Naive thymus-derived CD4-positive, alpha-beta T cell (primary cell): Measurements from ENCODE around the gene BTD. TPM values are rescaled to one million over a fixed set of nuclear protein-coding genes. Genes with fewer than 3 reads are reported as not detected.

Source experiments
- ATAC-seq: fragments of 150-1000 bp; cut with Tn5 transposase; 2 replicates; pipeline ENCODE4 v1.10.0; 2021; ENCODE audit warnings: mild to moderate bottlenecking, moderate library complexity
- CTCF ChIA-PET: fragments of 350-600 bp; sonication (Branson Sonifier 250); formaldehyde crosslinking; loops from one replicate; lab custom pipeline; 2021; ENCODE audit warnings: antibody characterized with exemption; lab: Charles Lee
- POLR2A ChIA-PET: fragments of 350-600 bp; sonication (Branson Sonifier 250); formaldehyde crosslinking; loops from one replicate; lab custom pipeline; 2021; ENCODE audit warnings: antibody characterized with exemption, inconsistent platforms; lab: Charles Lee
- DNase-seq, 9 donors: peaks; one replicate each; pipeline versions ENCODE4 v3.0.0 to v3.0.0-alpha.2; 2020 to 2022; ENCODE audit warnings: mixed read lengths in 1 of 9
- H3K27ac ChIP-seq: one replicate; pipeline ENCODE4 v1.7.0; 2013; ENCODE audit warnings: mild to moderate bottlenecking, low read depth, low read length, moderate library complexity
- H3K27me3 ChIP-seq, 2 donors: one replicate each; pipeline ENCODE4 v1.7.0; 2013; ENCODE audit warnings: low read length in 2 of 2, mild to moderate bottlenecking in 2 of 2, moderate library complexity in 2 of 2; ENCODE audit not compliant: control insufficient read depth in 2 of 2, insufficient read depth in 2 of 2
- H3K36me3 ChIP-seq, 3 experiments: 1 replicate in 2 of 3; 2 replicates in 1 of 3; pipeline ENCODE4 v1.7.0; 2013; ENCODE audit warnings: low read length in 3 of 3, mild to moderate bottlenecking in 3 of 3, moderate library complexity in 1 of 3; ENCODE audit not compliant: insufficient read depth in 3 of 3, control insufficient read depth in 2 of 3
- H3K4me1 ChIP-seq, 2 donors: one replicate each; pipeline ENCODE4 v1.7.0; 2013; ENCODE audit warnings: low read length in 2 of 2, mild to moderate bottlenecking in 2 of 2, moderate library complexity in 1 of 2; ENCODE audit not compliant: control insufficient read depth in 2 of 2, insufficient read depth in 2 of 2
- H3K4me3 ChIP-seq: 2 replicates; pipeline ENCODE4 v1.7.0; 2013; ENCODE audit warnings: mild to moderate bottlenecking, low read length
- H3K9me3 ChIP-seq, 3 experiments: 1 replicate in 2 of 3; 2 replicates in 1 of 3; pipeline ENCODE4 v1.7.0; 2013; ENCODE audit warnings: low read length in 3 of 3; ENCODE audit not compliant: control insufficient read depth in 2 of 3
- H3K27ac Mint-ChIP-seq, 9 donors: one replicate each; pipeline ENCODE4 v1.8.0; 2020 to 2022; ENCODE audit warnings: mixed read lengths in 9 of 9, mild to moderate bottlenecking in 8 of 9, moderate library complexity in 5 of 9, inconsistent platforms in 2 of 9
- H3K27me3 Mint-ChIP-seq, 5 donors: one replicate each; pipeline ENCODE4 v1.8.0; 2021 to 2022; ENCODE audit warnings: mixed read lengths in 5 of 5, mild to moderate bottlenecking in 1 of 5
- H3K36me3 Mint-ChIP-seq, 5 donors: one replicate each; pipeline ENCODE4 v1.8.0; 2020 to 2022; ENCODE audit warnings: mixed read lengths in 5 of 5, mild to moderate bottlenecking in 3 of 5, inconsistent platforms in 1 of 5
- H3K4me1 Mint-ChIP-seq, 7 donors: one replicate each; pipeline ENCODE4 v1.8.0; 2020 to 2022; ENCODE audit warnings: mixed read lengths in 7 of 7, mild to moderate bottlenecking in 3 of 7, inconsistent platforms in 1 of 7
- H3K4me3 Mint-ChIP-seq, 10 donors: one replicate each; pipeline ENCODE4 v1.8.0; 2020 to 2022; ENCODE audit warnings: mild to moderate bottlenecking in 10 of 10, mixed read lengths in 10 of 10, moderate library complexity in 6 of 10, inconsistent platforms in 2 of 10
- H3K9me3 Mint-ChIP-seq, 11 donors: one replicate each; pipeline ENCODE4 v1.8.0; 2020 to 2022; ENCODE audit warnings: mixed read lengths in 11 of 11, mild to moderate bottlenecking in 4 of 11, inconsistent platforms in 1 of 11, moderate library complexity in 1 of 11
- intact Hi-C, 2 donors: fragments of 100-400 bp; cut with micrococcal nuclease; formaldehyde crosslinking; loops; one replicate each; pipeline ENCODE4 v1.15.1; 2023
- polyA plus RNA-seq, 2 donors: library from polyadenylated mRNA; unstranded; fragments of 300-500 nt; fragmentation: Illumina TruSeq; gene quantifications; one replicate each; pipeline ENCODE4 v1.2.3, GENCODE V29; 2021
- total RNA-seq, 6 experiments: library from RNA in 5 of 6; stranded (reverse) in 5 of 6; gene quantifications; 1 replicate in 5 of 6; 2 replicates in 1 of 6; pipeline ENCODE4 v1.2.3 and lab custom pipeline; 2021 to 2026

The BTD gene
- total and polyA plus RNA-seq, 7 experiments from 2014 or later, result 6.8 to 23.3 (median 17.0) TPM

DNA sequence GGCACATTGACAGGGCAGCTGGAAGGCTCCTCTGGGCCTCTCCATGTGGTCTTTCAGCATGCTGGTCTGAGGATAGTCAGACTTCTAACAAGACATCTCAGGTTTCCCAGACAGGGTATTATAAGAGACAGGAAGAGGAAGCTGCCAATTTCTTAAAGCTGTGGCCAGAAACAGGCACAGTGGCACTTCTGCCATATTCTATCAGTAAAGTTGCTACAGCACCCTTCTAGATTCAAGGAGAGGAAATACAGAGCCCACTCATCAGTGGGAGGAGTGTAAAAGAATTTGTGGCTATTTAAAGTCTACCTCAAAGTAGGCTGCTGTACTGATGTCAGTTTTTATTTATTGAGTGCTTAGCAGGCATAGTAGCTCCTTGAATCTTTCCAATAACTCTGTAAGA is 55.5 kb downstream of the BTD start:
- Mint-ChIP-seq H3K36me3 (peaks cover 12 to 44% (median 19%) of the 10 kb centered on the region in 5 donors), H3K4me1 (peaks cover 5 to 31% (median 20%) of the 10 kb centered on the region in 7 donors), H3K27ac (no peak overlapping the region), H3K4me3 (no peak overlapping the region), H3K27me3 (peaks cover 0 to 15% (median 0%) of the 10 kb centered on the region in 5 donors), H3K9me3 (peaks cover 0 to 67% (median 33%) of the 10 kb centered on the region in 11 donors)
- no peaks in the 10 kb centered on the region for H3K36me3 ChIP-seq
- no peaks in the 10 kb centered on the region for H3K27me3 ChIP-seq
- H3K4me3 ChIP-seq, result peak overlapping the region; percentile 10
- no peak overlapping the region for H3K27ac ChIP-seq
- ChIA-PET POLR2A (no interaction called here), CTCF (no interaction called here)
- ATAC-seq (no peak), DNase-seq (no peak)
- H3K4me1 ChIP-seq, result peaks cover 0 to 6% of the 10 kb centered on the region in 2 donors
- peaks cover 6 to 26% (median 15%) of the 10 kb centered on the region in 3 experiments for H3K9me3 ChIP-seq
- intact Hi-C loops, result no loop called here

DNA sequence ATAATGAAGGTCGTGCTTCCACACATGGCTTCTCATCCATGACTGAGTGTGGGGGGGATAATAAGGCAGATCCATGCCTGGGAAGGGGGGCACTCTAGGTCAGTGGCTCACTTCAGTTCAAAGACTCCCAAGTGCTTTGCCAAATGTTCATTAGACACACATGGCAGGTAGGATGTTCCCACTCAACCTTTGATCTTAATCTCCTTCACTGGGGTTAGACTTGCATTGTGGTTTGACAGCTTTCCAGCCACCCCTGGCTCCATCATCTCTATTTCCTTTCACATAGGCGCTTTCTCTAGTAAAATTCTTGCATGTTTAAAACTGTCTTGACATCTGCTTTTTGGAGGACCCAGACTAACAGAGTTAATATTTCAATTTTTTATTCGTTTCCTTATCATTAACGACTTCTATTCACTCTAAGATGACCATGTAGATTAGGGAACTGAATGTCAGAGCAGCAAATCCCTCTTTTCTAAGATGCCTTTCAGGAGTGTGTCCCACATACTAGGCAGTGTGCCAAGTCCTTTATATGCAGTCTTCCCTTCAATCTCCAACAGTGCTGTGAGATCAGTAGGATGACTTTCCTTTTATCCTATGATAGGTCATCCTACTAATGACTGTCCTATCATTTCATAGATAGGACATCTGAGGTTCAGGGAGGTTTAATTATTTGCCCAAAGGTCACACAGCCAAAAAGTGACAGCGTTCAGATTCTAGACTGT is 57.9 kb downstream of the BTD start:
- ChIA-PET CTCF (no interaction called here), POLR2A (no interaction called here)
- DNase-seq (no peak), ATAC-seq (no peak)
- peaks cover 0 to 8% (median 0%) of the 10 kb centered on the region in 5 donors for H3K27me3 Mint-ChIP-seq
- Histone ChIP-seq H3K4me1 (peaks cover 0 to 6% of the 10 kb centered on the region in 2 donors), H3K9me3 (peaks cover 6 to 26% (median 15%) of the 10 kb centered on the region in 3 experiments), H3K27ac (no peak overlapping the region), H3K27me3 (no peaks in the 10 kb centered on the region), H3K4me3 (no peak overlapping the region), H3K36me3 (no peaks in the 10 kb centered on the region)
- no peak overlapping the region for H3K27ac Mint-ChIP-seq
- H3K4me3 Mint-ChIP-seq, result peak overlapping the region in 4 of 10 donors; percentile 6 to 40 (median 10)
- intact Hi-C loops, result no loop called here
- H3K9me3 Mint-ChIP-seq, result peaks cover 3 to 62% (median 37%) of the 10 kb centered on the region in 11 donors
- peaks cover 5 to 31% (median 20%) of the 10 kb centered on the region in 7 donors for H3K4me1 Mint-ChIP-seq
- H3K36me3 Mint-ChIP-seq, result peaks cover 12 to 51% (median 25%) of the 10 kb centered on the region in 5 donors

DNA sequence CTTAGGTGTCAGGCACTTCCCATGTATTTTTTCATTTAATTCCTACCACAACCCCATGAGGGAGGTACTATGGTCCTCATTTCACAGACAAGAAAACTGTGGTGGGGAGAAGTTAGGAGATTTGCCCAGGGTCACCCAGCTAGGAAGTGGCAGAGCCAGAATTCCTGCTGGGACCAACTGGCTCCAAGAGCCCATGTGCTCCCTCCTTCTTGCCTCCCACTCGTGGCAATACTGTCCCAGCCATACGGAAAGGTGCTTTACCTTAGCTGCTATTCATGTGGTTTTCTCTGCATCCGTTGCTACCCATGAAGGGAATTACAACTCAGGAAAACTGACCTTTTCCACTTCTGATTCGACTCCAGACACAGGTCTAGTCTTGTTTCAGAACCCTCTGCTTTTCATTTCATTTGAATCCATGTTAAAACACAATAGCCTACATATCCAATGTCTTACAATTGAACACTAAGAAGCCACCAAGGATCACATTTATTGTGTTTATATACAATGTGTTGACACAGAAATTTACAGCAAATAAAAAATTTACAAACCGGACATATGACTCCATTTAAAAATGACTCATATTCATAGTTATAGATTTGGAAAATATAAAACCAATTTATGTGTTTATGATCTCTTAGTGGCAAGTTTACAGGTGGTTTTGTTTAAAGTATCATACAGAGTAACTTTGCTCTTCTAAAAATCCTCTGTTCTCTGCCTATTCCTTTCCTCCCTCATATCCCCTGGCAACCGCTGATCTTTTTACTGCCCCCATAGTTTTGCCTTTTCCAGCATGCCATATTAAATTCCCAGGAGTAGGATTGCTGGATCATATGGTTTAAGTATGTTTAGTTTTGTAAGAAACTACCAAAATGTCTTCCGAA is 58.8 kb downstream of the BTD start:
- intact Hi-C loops, result no loop called here
- CTCF ChIA-PET, result no interaction called here
- peaks cover 3 to 55% (median 32%) of the 10 kb centered on the region in 11 donors for H3K9me3 Mint-ChIP-seq

DNA sequence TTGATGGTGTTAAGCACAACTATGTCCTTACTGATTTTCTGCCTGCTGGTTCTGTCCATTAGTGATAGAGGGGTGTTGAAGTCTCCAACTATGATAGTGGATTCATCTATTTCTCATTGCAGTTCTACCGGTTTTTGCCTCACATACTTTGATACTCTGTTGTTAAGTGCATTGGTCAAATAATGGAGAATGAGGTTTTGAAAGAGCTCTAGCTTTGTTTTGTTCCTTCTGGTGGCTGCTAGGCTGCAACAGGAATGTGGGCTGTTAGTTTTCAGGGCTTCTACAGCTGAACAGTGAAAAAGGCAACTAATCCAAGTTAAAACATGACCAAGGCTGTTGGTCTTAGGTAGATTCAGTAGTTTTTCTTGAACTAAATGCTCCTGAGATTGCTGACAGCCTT is 62.6 kb downstream of the BTD start:
- no peaks in the 10 kb centered on the region for H3K9me3 ChIP-seq
- H3K27me3 ChIP-seq, result no peaks in the 10 kb centered on the region
- intact Hi-C loops, result no loop called here
- Mint-ChIP-seq H3K27ac (no peak overlapping the region), H3K4me3 (no peak overlapping the region), H3K9me3 (peaks cover 0 to 23% (median 8%) of the 10 kb centered on the region in 11 donors), H3K36me3 (peaks cover 3 to 60% (median 28%) of the 10 kb centered on the region in 5 donors), H3K27me3 (peaks cover 0 to 5% (median 0%) of the 10 kb centered on the region in 5 donors), H3K4me1 (peaks cover 9 to 52% (median 40%) of the 10 kb centered on the region in 7 donors)
- H3K27ac ChIP-seq, result no peak overlapping the region
- ChIA-PET POLR2A (no interaction called here), CTCF (no interaction called here)
- no peaks in the 10 kb centered on the region for H3K36me3 ChIP-seq
- no peak overlapping the region for H3K4me3 ChIP-seq
- ATAC-seq, result no peak
- H3K4me1 ChIP-seq, result peaks cover 15 to 22% of the 10 kb centered on the region in 2 donors
- no peak for DNase-seq

More for the DNA sequence above, 58.8 kb downstream of the BTD start:
- Histone ChIP-seq H3K27me3 (no peaks in the 10 kb centered on the region), H3K27ac (no peak overlapping the region), H3K36me3 (no peaks in the 10 kb centered on the region), H3K4me3 (no peak overlapping the region), H3K9me3 (peaks cover 6 to 26% (median 15%) of the 10 kb centered on the region in 3 experiments), H3K4me1 (peaks cover 0 to 6% of the 10 kb centered on the region in 2 donors)
- ATAC-seq, result no peak
- Mint-ChIP-seq H3K4me3 (no peak overlapping the region), H3K27ac (peak overlapping the region in 2 of 9 donors; percentile 16 to 48), H3K4me1 (peaks cover 5 to 36% (median 20%) of the 10 kb centered on the region in 7 donors), H3K36me3 (peaks cover 12 to 53% (median 27%) of the 10 kb centered on the region in 5 donors), H3K27me3 (peaks cover 0 to 8% (median 0%) of the 10 kb centered on the region in 5 donors)
- no peak for DNase-seq
- POLR2A ChIA-PET, result no interaction called here

DNA sequence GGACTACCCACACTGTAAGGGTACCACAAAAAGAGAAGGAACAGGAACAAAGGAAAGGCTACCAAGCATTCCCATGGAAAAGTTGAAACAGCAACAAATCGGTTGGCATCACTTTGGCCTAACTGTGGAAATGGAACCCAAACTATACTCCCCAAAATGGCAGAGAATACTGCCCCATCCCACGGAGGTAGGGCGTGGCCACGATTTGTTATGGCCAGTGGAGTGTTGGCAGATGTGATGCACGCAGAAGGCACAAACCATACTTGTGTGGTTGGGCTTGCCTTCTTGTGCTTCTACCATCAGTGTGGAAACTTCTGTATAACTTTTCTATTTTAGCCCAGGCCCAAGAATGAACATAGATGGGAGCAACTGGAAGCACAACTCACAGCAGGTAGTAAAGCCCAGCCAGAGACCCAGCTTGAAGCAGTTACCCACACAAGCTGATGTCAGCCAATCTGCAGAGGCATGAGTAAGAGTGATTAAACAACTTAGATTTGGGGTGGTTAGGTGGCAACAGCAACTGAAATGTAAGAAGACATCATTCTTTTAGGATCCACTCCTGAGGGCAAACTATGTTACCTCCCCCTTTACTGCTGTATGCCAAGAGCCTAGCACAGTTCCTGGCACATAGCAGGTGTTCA is 64.1 kb downstream of the BTD start:
- ChIA-PET POLR2A (no interaction called here), CTCF (no interaction called here)
- peaks cover 0 to 9% (median 0%) of the 10 kb centered on the region in 3 experiments for H3K36me3 ChIP-seq
- H3K9me3 Mint-ChIP-seq, result peaks cover 0 to 17% (median 6%) of the 10 kb centered on the region in 11 donors
- no peak overlapping the region for H3K4me3 ChIP-seq
- peaks cover 9 to 58% (median 32%) of the 10 kb centered on the region in 5 donors for H3K36me3 Mint-ChIP-seq
- H3K4me3 Mint-ChIP-seq, result no peak overlapping the region
- ATAC-seq (no peak), DNase-seq (no peak)
- H3K4me1 Mint-ChIP-seq, result peaks cover 6 to 39% (median 26%) of the 10 kb centered on the region in 7 donors
- intact Hi-C loops, result loop anchor here (2.0 kb wide), 2 partner anchors 19 to 29 kb away; no protein-coding TSS in a partner anchor
- no peaks in the 10 kb centered on the region for H3K27me3 ChIP-seq
- no peaks in the 10 kb centered on the region for H3K9me3 ChIP-seq
- H3K27ac Mint-ChIP-seq, result no peak overlapping the region
- H3K27me3 Mint-ChIP-seq, result peaks cover 0 to 5% (median 0%) of the 10 kb centered on the region in 5 donors
- peaks cover 15 to 16% of the 10 kb centered on the region in 2 donors for H3K4me1 ChIP-seq
- no peak overlapping the region for H3K27ac ChIP-seq

DNA sequence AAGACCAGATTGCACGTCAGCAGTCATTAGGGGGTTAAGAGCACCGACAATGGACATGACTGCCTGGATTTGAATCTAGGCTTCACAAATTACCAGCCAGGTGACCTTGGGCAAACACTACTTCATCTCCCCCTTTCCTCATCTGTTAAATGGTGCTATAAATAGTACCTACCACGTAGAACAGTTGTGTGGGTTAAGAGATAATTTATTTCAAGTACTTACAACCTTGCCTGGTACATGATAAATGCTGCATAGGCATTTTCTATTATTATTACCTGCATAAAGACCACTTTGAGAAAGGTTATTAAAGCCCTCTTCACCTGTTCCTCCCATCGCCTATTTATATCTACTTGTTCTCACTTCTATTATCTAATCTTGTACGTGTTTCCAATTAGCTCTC is 64.7 kb downstream of the BTD start:
- peak overlapping the region in 1 of 9 donors; percentile 10 for H3K27ac Mint-ChIP-seq
- Histone ChIP-seq H3K9me3 (no peaks in the 10 kb centered on the region), H3K27me3 (no peaks in the 10 kb centered on the region), H3K4me3 (no peak overlapping the region), H3K36me3 (peaks cover 0 to 10% (median 0%) of the 10 kb centered on the region in 3 experiments), H3K27ac (no peak overlapping the region), H3K4me1 (peaks cover 15 to 16% of the 10 kb centered on the region in 2 donors)
- CTCF ChIA-PET, result no interaction called here
- POLR2A ChIA-PET, result no interaction called here
- H3K4me3 Mint-ChIP-seq, result no peak overlapping the region
- H3K9me3 Mint-ChIP-seq, result peaks cover 0 to 15% (median 4%) of the 10 kb centered on the region in 11 donors
- intact Hi-C loops, result loop anchor here (2.0 kb wide), 2 partner anchors 19 to 29 kb away; no protein-coding TSS in a partner anchor
- H3K36me3 Mint-ChIP-seq, result peaks cover 9 to 61% (median 37%) of the 10 kb centered on the region in 5 donors
- H3K4me1 Mint-ChIP-seq, result peaks cover 6 to 36% (median 25%) of the 10 kb centered on the region in 7 donors
- DNase-seq (no peak), ATAC-seq (no peak)
- peaks cover 0 to 5% (median 0%) of the 10 kb centered on the region in 5 donors for H3K27me3 Mint-ChIP-seq
